GM19351 (cell line): ENCODE data around the gene HYPK.
"Not testable (repeated sequence)": the region's sequence is repeated elsewhere in the genome, so short reads cannot be mapped to it uniquely, and the experiment has no call there.

Experiments used
- ATAC-seq: cut with Tn5 transposase; IDR thresholded peaks from one replicate; pipeline ENCODE4 v1.9.1; 2021; ENCODE audit warnings: mild to moderate bottlenecking, moderate library complexity; ENCODE audit not compliant: unreplicated experiment

HYPK gene

GRCh38 chr15:43832485-43832884, 32.1 kb downstream of the HYPK start:
- not testable (repeated sequence) for ATAC-seq

- no peak for ATAC-seq
These were observed 45.0 kb downstream of the HYPK start for GRCh38 chr15:43845421-43845820.

- no peak for ATAC-seq
These were observed 50.9 kb downstream of the HYPK start for GRCh38 chr15:43851251-43851650.

- no peak for ATAC-seq
These were observed 52.2 kb downstream of the HYPK start for GRCh38 chr15:43852607-43853006.
